GM23338 (cell line): ENCODE data around the gene HELT.

Source experiments
- CTCF ChIP-seq, 2 experiments: fragments of 200-600 bp in 1 of 2; sonication (generic) in 1 of 2; conservative IDR thresholded peaks; 2 replicates each; pipeline versions ENCODE4 v1.5.1 to v1.6.1; 2016 to 2017; ENCODE audit warnings: antibody characterized with exemption in 2 of 2, low read depth in 2 of 2, mild to moderate bottlenecking in 2 of 2, moderate library complexity in 1 of 2
- EZH2 ChIP-seq: fragments of 200-600 bp; sonication (generic); IDR thresholded peaks from one replicate; pipeline ENCODE4 v1.8.0; 2017; ENCODE audit warnings: antibody characterized with exemption, mild to moderate bottlenecking, low read depth; ENCODE audit not compliant: unreplicated experiment
- EZH2phosphoT487 ChIP-seq: fragments of 200-600 bp; sonication (generic); IDR thresholded peaks from one replicate; pipeline ENCODE4 v1.8.1; 2018; ENCODE audit warnings: antibody characterized with exemption; ENCODE audit not compliant: unreplicated experiment
- JUNB ChIP-seq: IDR thresholded peaks from one replicate; pipeline ENCODE4 v1.6.1; 2016; ENCODE audit warnings: antibody characterized with exemption; ENCODE audit not compliant: unreplicated experiment
- POLR2AphosphoS5 ChIP-seq: IDR thresholded peaks from 2 replicates; pipeline ENCODE4 v1.6.1; 2016; ENCODE audit warnings: antibody characterized with exemption, low read depth
- REST ChIP-seq: IDR thresholded peaks from one replicate; pipeline ENCODE4 v1.6.1; 2018; ENCODE audit warnings: antibody characterized with exemption; ENCODE audit not compliant: unreplicated experiment

- no peak for TF ChIP-seq CTCF (conservative IDR thresholded peaks at IDR 0.05; ENCODE audit: low read depth in 2 of 2)
- no peak for TF ChIP-seq EZH2
- TF ChIP-seq EZH2phosphoT487: no peak
- no peak for TF ChIP-seq JUNB
- TF ChIP-seq POLR2AphosphoS5: no peak
- no peak for TF ChIP-seq REST
Measured at GRCh38 chr4:185033950-185034349, 15.7 kb downstream of the HELT start.
